Lower leg skin (tissue), 3 donors: ENCODE measurements around the gene KRT75.

Experiments
- CTCF ChIP-seq, 3 donors: fragments of 450-650 bp; IDR thresholded peaks; one replicate each; pipeline ENCODE4 v1.5.1; 2016; ENCODE audit warnings: antibody characterized with exemption in 3 of 3, mild to moderate bottlenecking in 3 of 3, moderate library complexity in 2 of 3
- POLR2A ChIP-seq, 2 donors: fragments of 450-650 bp; IDR thresholded peaks; one replicate each; pipeline ENCODE4 v1.6.1; 2016 to 2017; ENCODE audit warnings: antibody characterized with exemption in 2 of 2, mild to moderate bottlenecking in 1 of 2, moderate library complexity in 1 of 2

- TF ChIP-seq CTCF (IDR thresholded peaks at IDR 0.05) (no peak), POLR2A (IDR thresholded peaks at IDR 0.05) (no peak)
These were observed 29.2 kb downstream of the KRT75 start for GRCh38 chr12:52404951-52405350.
